Neural progenitor cell (in vitro differentiated cells): ENCODE measurements around the gene NME4.

Source experiments
- EZH2 ChIP-seq: fragments of 200-600 bp; sonication (generic); IDR thresholded peaks from 2 replicates; pipeline ENCODE4 v1.6.1; 2017; ENCODE audit warnings: antibody characterized with exemption, mild to moderate bottlenecking, moderate library complexity
- TF ChIP-seq, protein P1 (sequence below): fragments of 200-600 bp; sonication (generic); IDR thresholded peaks from 2 replicates; pipeline ENCODE4 v1.5.1; 2017; ENCODE audit warnings: antibody characterized with exemption, mild to moderate bottlenecking

DNA sequence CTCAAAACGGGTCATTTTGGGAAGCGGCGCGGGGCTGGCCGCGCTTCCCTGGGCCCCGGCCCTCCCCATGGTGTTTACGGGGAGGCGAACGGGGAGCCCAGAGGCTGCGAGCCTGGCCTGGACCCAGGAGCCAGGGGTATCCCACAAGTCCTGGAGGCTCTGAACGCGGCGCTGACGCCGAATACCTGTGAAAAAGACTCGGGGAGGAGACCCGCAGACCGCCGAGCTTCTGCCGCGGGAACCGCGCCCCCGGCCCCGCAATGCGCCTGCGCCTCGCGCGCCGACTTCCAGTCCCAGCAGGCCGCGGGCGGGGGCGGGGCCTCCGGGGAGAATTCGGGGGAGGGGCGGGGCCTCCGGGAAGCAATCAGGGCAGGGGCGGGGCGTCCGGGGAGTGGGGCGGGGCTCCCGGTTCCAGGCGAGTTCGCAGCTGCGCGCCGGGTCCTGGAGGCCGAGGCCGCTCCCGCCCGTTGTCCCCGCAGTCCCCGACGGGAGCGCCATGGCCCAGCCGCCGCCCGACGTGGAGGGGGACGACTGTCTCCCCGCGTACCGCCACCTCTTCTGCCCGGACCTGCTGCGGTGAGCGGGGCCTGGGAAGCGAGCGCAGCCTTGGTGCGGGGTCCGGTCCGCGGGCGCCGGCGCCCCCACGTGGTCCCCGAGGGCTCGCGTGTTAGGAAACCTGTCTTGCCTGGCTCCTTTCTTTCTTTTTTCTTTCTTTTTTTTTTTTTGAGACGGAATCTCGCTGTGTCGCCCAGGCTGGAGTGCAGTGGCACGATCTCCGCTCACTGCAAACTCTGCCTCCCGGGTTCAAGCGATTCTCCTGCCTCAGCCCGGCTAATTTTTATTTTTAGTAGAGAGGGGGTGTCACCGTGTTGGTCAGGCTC lies 4.7 kb downstream of the NME4 start, which contains the start of gene DECR2:
- TF ChIP-seq, protein P1, sequence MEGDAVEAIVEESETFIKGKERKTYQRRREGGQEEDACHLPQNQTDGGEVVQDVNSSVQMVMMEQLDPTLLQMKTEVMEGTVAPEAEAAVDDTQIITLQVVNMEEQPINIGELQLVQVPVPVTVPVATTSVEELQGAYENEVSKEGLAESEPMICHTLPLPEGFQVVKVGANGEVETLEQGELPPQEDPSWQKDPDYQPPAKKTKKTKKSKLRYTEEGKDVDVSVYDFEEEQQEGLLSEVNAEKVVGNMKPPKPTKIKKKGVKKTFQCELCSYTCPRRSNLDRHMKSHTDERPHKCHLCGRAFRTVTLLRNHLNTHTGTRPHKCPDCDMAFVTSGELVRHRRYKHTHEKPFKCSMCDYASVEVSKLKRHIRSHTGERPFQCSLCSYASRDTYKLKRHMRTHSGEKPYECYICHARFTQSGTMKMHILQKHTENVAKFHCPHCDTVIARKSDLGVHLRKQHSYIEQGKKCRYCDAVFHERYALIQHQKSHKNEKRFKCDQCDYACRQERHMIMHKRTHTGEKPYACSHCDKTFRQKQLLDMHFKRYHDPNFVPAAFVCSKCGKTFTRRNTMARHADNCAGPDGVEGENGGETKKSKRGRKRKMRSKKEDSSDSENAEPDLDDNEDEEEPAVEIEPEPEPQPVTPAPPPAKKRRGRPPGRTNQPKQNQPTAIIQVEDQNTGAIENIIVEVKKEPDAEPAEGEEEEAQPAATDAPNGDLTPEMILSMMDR, result peak; percentile 55
- no peak for TF ChIP-seq EZH2
